Measurements from ENCODE around the gene RAD51D.

DNA sequence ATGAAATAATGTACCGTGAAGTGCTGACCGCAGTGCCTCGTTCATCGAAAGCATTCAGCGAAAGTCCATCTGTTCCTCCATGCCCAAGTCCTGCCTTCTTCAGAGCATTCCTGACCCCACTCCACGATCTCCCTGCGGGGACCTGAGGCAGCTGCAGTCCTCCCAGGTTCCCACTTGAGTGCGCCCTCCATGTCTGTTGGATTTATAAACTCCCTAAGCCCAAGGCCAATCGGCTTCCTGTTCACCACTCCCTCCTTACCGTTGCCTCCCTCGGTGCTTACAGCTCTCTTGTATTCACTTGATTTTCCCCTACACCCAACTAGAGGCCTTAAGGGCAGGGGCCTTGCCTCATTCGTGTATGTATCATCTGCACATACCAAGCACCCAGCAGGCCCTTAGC, 2.8 kb downstream of the RAD51D start:
- TF ChIP-seq, protein P1, sequence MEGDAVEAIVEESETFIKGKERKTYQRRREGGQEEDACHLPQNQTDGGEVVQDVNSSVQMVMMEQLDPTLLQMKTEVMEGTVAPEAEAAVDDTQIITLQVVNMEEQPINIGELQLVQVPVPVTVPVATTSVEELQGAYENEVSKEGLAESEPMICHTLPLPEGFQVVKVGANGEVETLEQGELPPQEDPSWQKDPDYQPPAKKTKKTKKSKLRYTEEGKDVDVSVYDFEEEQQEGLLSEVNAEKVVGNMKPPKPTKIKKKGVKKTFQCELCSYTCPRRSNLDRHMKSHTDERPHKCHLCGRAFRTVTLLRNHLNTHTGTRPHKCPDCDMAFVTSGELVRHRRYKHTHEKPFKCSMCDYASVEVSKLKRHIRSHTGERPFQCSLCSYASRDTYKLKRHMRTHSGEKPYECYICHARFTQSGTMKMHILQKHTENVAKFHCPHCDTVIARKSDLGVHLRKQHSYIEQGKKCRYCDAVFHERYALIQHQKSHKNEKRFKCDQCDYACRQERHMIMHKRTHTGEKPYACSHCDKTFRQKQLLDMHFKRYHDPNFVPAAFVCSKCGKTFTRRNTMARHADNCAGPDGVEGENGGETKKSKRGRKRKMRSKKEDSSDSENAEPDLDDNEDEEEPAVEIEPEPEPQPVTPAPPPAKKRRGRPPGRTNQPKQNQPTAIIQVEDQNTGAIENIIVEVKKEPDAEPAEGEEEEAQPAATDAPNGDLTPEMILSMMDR (optimal IDR thresholded peaks at IDR 0.05 in 1 of 3, IDR thresholded peaks at IDR 0.05 in 1 of 3, conservative IDR thresholded peaks at IDR 0.05 in 1 of 3; ENCODE audit: extremely low read depth in 1 of 3, insufficient read depth in 2 of 3, low read length in 3 of 3), result no peak
- no peak for TF ChIP-seq EZH2 (IDR thresholded peaks at IDR 0.05; ENCODE audit: low read length)

Data from keratinocyte (primary cell).